Superior temporal gyrus (tissue), 1 donor: ENCODE data around the gene RCOR3.

Source experiments
- DNase-seq: peaks from one replicate; pipeline ENCODE4 v3.0.0-alpha.2; 2016; ENCODE audit errors: extremely low spot score

Gene RCOR3

GRCh38 chr1:211324992-211325775, 66.0 kb downstream of the RCOR3 start:
- no peak for DNase-seq

GRCh38 chr1:211326140-211326527, 67.0 kb downstream of the RCOR3 start:
- DNase-seq = no peak

- no peak for DNase-seq
Observed at GRCh38 chr1:211326528-211327345, 67.6 kb downstream of the RCOR3 start, which contains the start of gene TRAF5. Gene TRAF5 (plus strand): TSS chr1:211326833. CDS start chr1:211353240, 26,407 bp downstream.

- no peak for DNase-seq
Observed at GRCh38 chr1:211327346-211327921, 68.3 kb downstream of the RCOR3 start.

GRCh38 chr1:211328084-211328694, 69.0 kb downstream of the RCOR3 start:
- no peak for DNase-seq

GRCh38 chr1:211328866-211329475, 69.8 kb downstream of the RCOR3 start:
- DNase-seq = no peak

- no peak for DNase-seq
Observed at GRCh38 chr1:211329764-211330201, 70.6 kb downstream of the RCOR3 start.

GRCh38 chr1:211330282-211330936, 71.2 kb downstream of the RCOR3 start:
- no peak for DNase-seq

GRCh38 chr1:211331011-211331709, 72.0 kb downstream of the RCOR3 start:
- DNase-seq = no peak

- no peak for DNase-seq
Observed at GRCh38 chr1:211332036-211332616, 73.0 kb downstream of the RCOR3 start.

GRCh38 chr1:211332830-211333229, 73.7 kb downstream of the RCOR3 start:
- no peak for DNase-seq

GRCh38 chr1:211333906-211334305, 74.7 kb downstream of the RCOR3 start:
- DNase-seq = no peak

- DNase-seq = no peak
Observed at GRCh38 chr1:211334986-211335385, 75.8 kb downstream of the RCOR3 start.

- DNase-seq = no peak
Observed at GRCh38 chr1:211335522-211336157, 76.5 kb downstream of the RCOR3 start.

- no peak for DNase-seq
Observed at GRCh38 chr1:211336161-211336560, 77.0 kb downstream of the RCOR3 start.

GRCh38 chr1:211336775-211337174, 77.6 kb downstream of the RCOR3 start:
- DNase-seq = no peak

- no peak for DNase-seq
Observed at GRCh38 chr1:211337430-211338223, 78.5 kb downstream of the RCOR3 start.

GRCh38 chr1:211338224-211338620, 79.1 kb downstream of the RCOR3 start:
- DNase-seq = no peak

GRCh38 chr1:211339631-211340041, 80.5 kb downstream of the RCOR3 start:
- DNase-seq = no peak
